PFSK-1 (cell line): ENCODE measurements around the gene ARHGEF26.

Experiments
- FOXP2 ChIP-seq: optimal IDR thresholded peaks from 2 replicates; pipeline ENCODE3; 2011; ENCODE audit warnings: borderline replicate concordance, control low read depth, inconsistent platforms; ENCODE audit not compliant: insufficient read depth; ENCODE audit errors: extremely low read length, extremely low read depth
- POLR2AphosphoS5 ChIP-seq: IDR thresholded peaks from 2 replicates; pipeline ENCODE4 v1.6.1; 2012; ENCODE audit warnings: low read depth, mild to moderate bottlenecking, control low read depth, low read length, moderate library complexity
- REST ChIP-seq, 2 experiments: IDR thresholded peaks; 2 replicates each; pipeline versions ENCODE4 v1.6.1 to v1.8.0; 2011 to 2012; ENCODE audit warnings: low read depth in 2 of 2, low read length in 2 of 2, control low read depth in 1 of 2, inconsistent platforms in 1 of 2, mild to moderate bottlenecking in 1 of 2, moderate library complexity in 1 of 2; ENCODE audit not compliant: insufficient read depth in 1 of 2
- SIN3A ChIP-seq: IDR thresholded peaks from 2 replicates; pipeline ENCODE4 v1.6.1; 2012; ENCODE audit warnings: mild to moderate bottlenecking, low read length, moderate library complexity, borderline replicate concordance; ENCODE audit not compliant: insufficient read depth
- TAF1 ChIP-seq: IDR thresholded peaks from 2 replicates; pipeline ENCODE4 v1.6.1; 2012; ENCODE audit warnings: low read length, control low read depth, borderline replicate concordance; ENCODE audit not compliant: insufficient read depth

The ARHGEF26 gene

GRCh38 chr3:154121701-154122551 lies 736 bp downstream of the ARHGEF26 start:
- TF ChIP-seq TAF1 (no peak), SIN3A (no peak), POLR2AphosphoS5 (no peak), FOXP2 (no peak), REST (IDR thresholded peaks at IDR 0.05; ENCODE audit: insufficient read depth in 1 of 2, low read depth in 2 of 2, low read length in 2 of 2) (no peak)

GRCh38 chr3:154122552-154122911 lies 1.3 kb downstream of the ARHGEF26 start:
- TF ChIP-seq SIN3A (no peak), FOXP2 (no peak), REST (IDR thresholded peaks at IDR 0.05; ENCODE audit: insufficient read depth in 1 of 2, low read depth in 2 of 2, low read length in 2 of 2) (no peak), TAF1 (no peak), POLR2AphosphoS5 (no peak)

- TF ChIP-seq SIN3A (no peak), POLR2AphosphoS5 (no peak)
Observed at GRCh38 chr3:154122912-154123559, 1.8 kb downstream of the ARHGEF26 start.

- TF ChIP-seq REST (IDR thresholded peaks at IDR 0.05; ENCODE audit: insufficient read depth in 1 of 2, low read depth in 2 of 2, low read length in 2 of 2), result no peak
- TF ChIP-seq SIN3A, result no peak
- TF ChIP-seq POLR2AphosphoS5, result no peak
- no peak for TF ChIP-seq TAF1
- TF ChIP-seq FOXP2, result no peak
Observed at GRCh38 chr3:154123906-154124305, 2.7 kb downstream of the ARHGEF26 start.

GRCh38 chr3:154125378-154126030 lies 4.3 kb downstream of the ARHGEF26 start:
- TF ChIP-seq TAF1 (no peak), SIN3A (no peak), REST (IDR thresholded peaks at IDR 0.05; ENCODE audit: insufficient read depth in 1 of 2, low read depth in 2 of 2, low read length in 2 of 2) (no peak), FOXP2 (no peak), POLR2AphosphoS5 (no peak)
